ENCODE results near the gene SPATA20. TPM values are rescaled to one million over a fixed set of nuclear protein-coding genes. Genes with fewer than 3 reads are reported as not detected.

SPATA20 gene
- total and polyA plus RNA-seq, 2 experiments from 2014 or later: 89.9 to 146 TPM

DNA sequence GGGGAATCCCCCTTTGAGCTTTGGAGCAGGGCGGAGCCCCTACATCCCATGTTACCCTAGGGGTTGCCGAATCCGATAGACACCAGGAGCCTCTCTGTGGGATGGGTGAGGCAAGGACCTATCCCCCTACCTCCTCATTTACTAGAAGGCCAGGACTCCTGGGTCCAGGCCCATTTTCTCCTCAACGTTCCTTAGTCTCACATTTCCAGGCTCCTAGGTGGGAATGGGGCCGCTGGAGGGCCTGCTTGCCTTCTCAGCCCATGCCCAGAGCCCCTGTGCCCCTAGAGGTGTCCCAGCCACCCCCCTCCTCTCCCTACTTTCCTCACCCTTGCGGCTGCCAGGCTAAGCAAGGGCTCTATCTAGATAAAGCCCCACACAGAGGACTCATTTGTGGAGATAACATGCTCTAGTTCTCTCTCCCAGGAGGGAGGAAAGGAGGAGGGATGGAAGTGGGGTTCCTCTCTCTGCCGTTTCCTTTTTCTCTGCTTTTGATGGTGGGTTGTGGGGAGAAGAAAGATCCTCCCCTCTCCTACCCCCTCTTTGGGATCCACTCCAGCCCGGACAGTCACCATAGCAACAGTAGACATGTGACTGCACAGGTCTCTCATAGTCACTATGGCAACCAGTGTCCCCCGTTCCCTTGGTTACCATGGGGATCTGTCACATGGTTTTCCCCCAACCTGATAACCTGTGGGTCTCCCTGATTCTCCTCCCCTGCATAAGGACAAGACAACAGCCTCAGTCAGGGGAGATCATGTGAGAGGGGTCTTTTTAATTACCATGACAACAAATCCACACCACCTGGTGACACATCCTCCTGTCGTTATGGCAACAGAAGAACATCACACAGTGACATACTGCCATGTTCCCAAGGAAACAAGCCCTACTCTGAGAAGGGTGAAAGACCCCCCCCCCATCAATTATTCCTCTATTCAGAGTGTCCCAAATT lies 18.7 kb downstream of the SPATA20 start:
- H3K27me3 ChIP-seq (replicated peaks; ENCODE audit: insufficient read depth): peaks cover 6% of the 10 kb centered on the region

GRCh38 chr17:50566886-50567285 lies 19.9 kb downstream of the SPATA20 start:
- Histone ChIP-seq H3K9me2 (ENCODE audit: insufficient read depth) (no peaks in the 10 kb centered on the region), H3K4me2 (ENCODE audit: unreplicated experiment) (no peak overlapping the region), H3K4me3 (no peak overlapping the region), H4K20me1 (ENCODE audit: insufficient read depth) (no peaks in the 10 kb centered on the region), H3K9ac (no peak overlapping the region), H3K9me3 (ENCODE audit: low read depth) (no peaks in the 10 kb centered on the region), H3K36me3 (ENCODE audit: low read depth) (no peaks in the 10 kb centered on the region), H3K27me3 (replicated peaks; ENCODE audit: insufficient read depth) (peaks cover 6% of the 10 kb centered on the region; the same call in 1 of the 2 replicates), H2AFZ (no peak overlapping the region), H3K79me2 (ENCODE audit: insufficient read depth) (no peaks in the 10 kb centered on the region), H3K27ac (no peak overlapping the region), H3K4me1 (ENCODE audit: insufficient read depth) (peaks cover 8% of the 10 kb centered on the region), H3F3A (ENCODE audit: insufficient read depth) (peaks cover 3% of the 10 kb centered on the region; the same call in 1 of the 2 replicates)
- DNase-seq: no peak
- 29 to 36% methylated on average over 2 of the region's 2 CpGs for WGBS, 2 experiments (ENCODE audit: low coverage in 1 of 2, low lambda C conversion rate in 2 of 2, missing lambda C conversion rate in 2 of 2)
- in situ Hi-C loops (cut with MboI): no loop called here
- TF ChIP-seq EZH2phosphoT487 (IDR thresholded peaks at IDR 0.05; ENCODE audit: insufficient read depth, low read depth) (no peak), EZH2 (IDR thresholded peaks at IDR 0.05; ENCODE audit: insufficient read depth, poor library complexity, severe bottlenecking) (no peak)

More for the DNA sequence above, 18.7 kb downstream of the SPATA20 start:
- no peaks in the 10 kb centered on the region for H3K36me3 ChIP-seq (ENCODE audit: low read depth)
- TF ChIP-seq EZH2 (IDR thresholded peaks at IDR 0.05; ENCODE audit: insufficient read depth, poor library complexity, severe bottlenecking): no peak
- no peak for TF ChIP-seq EZH2phosphoT487 (IDR thresholded peaks at IDR 0.05; ENCODE audit: insufficient read depth, low read depth)
- H2AFZ ChIP-seq: peak overlapping the region; percentile 69
- in situ Hi-C loops (cut with MboI): no loop called here
- no peaks in the 10 kb centered on the region for H3K79me2 ChIP-seq (ENCODE audit: insufficient read depth)
- H3K4me2 ChIP-seq (ENCODE audit: unreplicated experiment): peak overlapping the region; percentile 78
- 27 to 31% methylated on average over 10 of the region's 10 CpGs for WGBS, 2 experiments (ENCODE audit: low coverage in 1 of 2, low lambda C conversion rate in 2 of 2, missing lambda C conversion rate in 2 of 2)
- peak overlapping the region; percentile 71 for H3K9ac ChIP-seq
- no peaks in the 10 kb centered on the region for H4K20me1 ChIP-seq (ENCODE audit: insufficient read depth)
- peak overlapping the region; percentile 76 for H3K27ac ChIP-seq
- H3K4me1 ChIP-seq (ENCODE audit: insufficient read depth): peaks cover 8% of the 10 kb centered on the region
- H3K9me2 ChIP-seq (ENCODE audit: insufficient read depth): no peaks in the 10 kb centered on the region
- no peak overlapping the region for H3K4me3 ChIP-seq
- DNase-seq: peak; percentile 42
- H3F3A ChIP-seq (ENCODE audit: insufficient read depth): peaks cover 3% of the 10 kb centered on the region; the same call in 1 of the 2 replicates
- H3K9me3 ChIP-seq (ENCODE audit: low read depth): no peaks in the 10 kb centered on the region

GRCh38 chr17:50568659-50569058 lies 21.7 kb downstream of the SPATA20 start:
- Histone ChIP-seq H3K27me3 (replicated peaks; ENCODE audit: insufficient read depth) (no peaks in the 10 kb centered on the region), H3K4me2 (ENCODE audit: unreplicated experiment) (no peak overlapping the region), H3K4me3 (no peak overlapping the region), H3K9me2 (ENCODE audit: insufficient read depth) (no peaks in the 10 kb centered on the region), H3K9me3 (ENCODE audit: low read depth) (no peaks in the 10 kb centered on the region), H3K9ac (no peak overlapping the region), H3K4me1 (ENCODE audit: insufficient read depth) (peaks cover 8% of the 10 kb centered on the region), H4K20me1 (ENCODE audit: insufficient read depth) (no peaks in the 10 kb centered on the region), H3K79me2 (ENCODE audit: insufficient read depth) (no peaks in the 10 kb centered on the region), H3K27ac (no peak overlapping the region), H2AFZ (no peak overlapping the region), H3F3A (ENCODE audit: insufficient read depth) (peaks cover 3% of the 10 kb centered on the region; the same call in 1 of the 2 replicates), H3K36me3 (ENCODE audit: low read depth) (no peaks in the 10 kb centered on the region)
- TF ChIP-seq EZH2phosphoT487 (IDR thresholded peaks at IDR 0.05; ENCODE audit: insufficient read depth, low read depth) (no peak), EZH2 (IDR thresholded peaks at IDR 0.05; ENCODE audit: insufficient read depth, poor library complexity, severe bottlenecking) (no peak)
- in situ Hi-C loops (cut with MboI): no loop called here
- WGBS, 2 experiments (ENCODE audit: low coverage in 1 of 2, low lambda C conversion rate in 2 of 2, missing lambda C conversion rate in 2 of 2): 76 to 80% methylated on average over 12 of the region's 12 CpGs
- DNase-seq: no peak

DNA sequence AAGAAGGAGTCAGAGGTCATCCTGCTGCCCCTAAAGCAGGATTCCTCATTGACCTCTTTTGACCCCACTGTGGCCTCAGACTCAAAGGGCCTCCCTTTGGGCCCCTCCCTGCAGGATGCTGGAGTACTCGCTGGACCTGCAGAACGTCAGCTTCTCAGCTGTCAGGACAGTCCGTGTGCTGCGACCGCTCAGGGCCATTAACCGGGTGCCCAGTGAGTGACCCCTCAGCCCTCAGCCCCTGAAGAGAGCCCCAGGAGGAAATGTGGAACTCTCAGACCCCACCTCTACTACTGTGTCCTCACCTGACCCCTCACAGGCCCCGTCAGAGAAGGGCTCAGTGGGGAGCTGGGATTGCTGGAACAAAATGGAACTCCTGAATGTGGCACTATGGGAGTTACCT lies 22.6 kb downstream of the SPATA20 start:
- Histone ChIP-seq H3K36me3 (ENCODE audit: low read depth) (no peaks in the 10 kb centered on the region), H3F3A (ENCODE audit: insufficient read depth) (no peaks in the 10 kb centered on the region; the same call in 1 of the 2 replicates), H3K79me2 (ENCODE audit: insufficient read depth) (no peaks in the 10 kb centered on the region), H3K4me3 (no peak overlapping the region), H2AFZ (no peak overlapping the region), H3K9me2 (ENCODE audit: insufficient read depth) (no peaks in the 10 kb centered on the region), H3K27me3 (replicated peaks; ENCODE audit: insufficient read depth) (no peaks in the 10 kb centered on the region), H3K4me2 (ENCODE audit: unreplicated experiment) (no peak overlapping the region), H4K20me1 (ENCODE audit: insufficient read depth) (no peaks in the 10 kb centered on the region), H3K27ac (no peak overlapping the region), H3K9ac (no peak overlapping the region), H3K4me1 (ENCODE audit: insufficient read depth) (peaks cover 6% of the 10 kb centered on the region), H3K9me3 (ENCODE audit: low read depth) (no peaks in the 10 kb centered on the region)
- no peak for DNase-seq
- WGBS, 2 experiments (ENCODE audit: low coverage in 1 of 2, low lambda C conversion rate in 2 of 2, missing lambda C conversion rate in 2 of 2): 94 to 95% methylated on average over 7 of the region's 7 CpGs
- no peak for TF ChIP-seq EZH2phosphoT487 (IDR thresholded peaks at IDR 0.05; ENCODE audit: insufficient read depth, low read depth)
- no peak for TF ChIP-seq EZH2 (IDR thresholded peaks at IDR 0.05; ENCODE audit: insufficient read depth, poor library complexity, severe bottlenecking)
- in situ Hi-C loops (cut with MboI): no loop called here
